HG02870 (cell line): ENCODE data around the gene RNF138.
"Not testable (repeated sequence)": the region's sequence is repeated elsewhere in the genome, so short reads cannot be mapped to it uniquely, and the experiment has no call there.

Experiments
- ATAC-seq: cut with Tn5 transposase; IDR thresholded peaks from one replicate; pipeline ENCODE4 v1.9.1; 2021; ENCODE audit warnings: mild to moderate bottlenecking, moderate library complexity; ENCODE audit not compliant: unreplicated experiment

RNF138 gene, protein sequence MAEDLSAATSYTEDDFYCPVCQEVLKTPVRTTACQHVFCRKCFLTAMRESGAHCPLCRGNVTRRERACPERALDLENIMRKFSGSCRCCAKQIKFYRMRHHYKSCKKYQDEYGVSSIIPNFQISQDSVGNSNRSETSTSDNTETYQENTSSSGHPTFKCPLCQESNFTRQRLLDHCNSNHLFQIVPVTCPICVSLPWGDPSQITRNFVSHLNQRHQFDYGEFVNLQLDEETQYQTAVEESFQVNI

GRCh38 chr18:32091724-32092421 is at the start of gene RNF138:
Gene RNF138 (plus strand): TSS chr18:32091874. CDS start chr18:32092777, 903 bp downstream.
- peak; percentile 50 for ATAC-seq

GRCh38 chr18:32042337-32042736 is 49.3 kb upstream of the RNF138 start:
- ATAC-seq = no peak

DNA sequence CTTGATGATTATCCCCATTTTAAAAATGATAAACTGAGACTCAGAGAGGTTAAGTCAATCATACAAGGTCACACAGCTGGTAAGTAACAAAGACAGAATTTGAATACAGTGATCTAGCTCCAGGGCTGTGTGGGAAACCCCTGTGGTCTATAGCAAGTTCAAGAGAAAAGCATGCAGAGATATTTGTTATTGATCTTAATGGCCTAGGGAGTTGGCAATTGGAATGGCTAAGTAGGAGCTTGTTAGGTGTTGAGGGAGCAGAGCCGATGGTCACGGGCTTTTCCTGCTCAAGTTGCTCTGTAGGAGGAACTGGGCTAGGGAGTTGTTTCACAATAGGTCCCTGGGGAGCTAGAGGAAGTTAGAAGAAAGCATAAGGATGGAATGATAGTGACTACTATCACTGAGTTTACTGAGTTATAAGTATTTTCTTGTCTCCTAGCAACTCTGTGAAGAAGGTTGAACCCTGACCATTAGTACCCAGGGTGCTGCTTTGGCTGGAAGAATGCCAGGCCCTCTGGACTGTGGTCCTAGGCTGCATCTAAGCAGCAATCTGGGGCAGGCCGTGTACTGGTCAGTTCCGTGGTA is 43.1 kb upstream of the RNF138 start:
- peak; percentile 55 for ATAC-seq

DNA sequence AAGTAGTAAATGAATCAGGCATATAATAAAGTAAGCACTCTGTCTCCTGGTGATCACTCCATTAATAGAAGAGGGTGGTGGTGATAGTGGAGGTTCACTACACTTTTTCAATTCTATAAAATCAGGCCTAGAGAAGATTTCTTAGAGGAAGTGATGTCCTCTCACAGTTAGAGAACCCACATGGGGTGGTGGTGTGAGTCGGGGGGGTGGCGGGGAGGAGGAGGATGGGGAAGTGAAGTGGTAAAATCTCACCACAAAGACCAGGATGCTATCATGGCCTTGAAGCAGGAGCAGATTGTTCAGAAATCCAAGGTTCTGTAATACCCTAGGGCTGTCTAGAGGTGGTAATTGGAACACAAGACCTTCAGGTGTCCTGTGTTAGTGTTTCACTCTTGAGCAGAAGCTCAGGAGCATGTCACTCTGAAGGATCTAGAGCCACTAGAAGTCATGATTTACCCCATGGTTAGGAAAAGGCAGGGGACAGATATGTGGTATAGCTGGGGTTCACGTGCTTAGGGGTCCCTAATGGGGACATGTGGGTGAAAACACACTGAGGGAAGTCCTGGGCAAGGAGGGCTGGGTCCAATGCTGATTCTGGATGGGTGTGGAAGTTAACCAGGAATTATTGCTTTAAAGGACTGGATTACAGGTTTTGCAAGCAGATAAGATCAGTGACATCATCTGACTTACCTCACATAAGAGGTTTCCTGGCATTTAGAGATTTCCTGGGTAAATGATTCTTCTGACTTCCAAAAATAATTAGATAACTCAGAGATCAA is 42.1 kb upstream of the RNF138 start:
- ATAC-seq = peak; percentile 47

DNA sequence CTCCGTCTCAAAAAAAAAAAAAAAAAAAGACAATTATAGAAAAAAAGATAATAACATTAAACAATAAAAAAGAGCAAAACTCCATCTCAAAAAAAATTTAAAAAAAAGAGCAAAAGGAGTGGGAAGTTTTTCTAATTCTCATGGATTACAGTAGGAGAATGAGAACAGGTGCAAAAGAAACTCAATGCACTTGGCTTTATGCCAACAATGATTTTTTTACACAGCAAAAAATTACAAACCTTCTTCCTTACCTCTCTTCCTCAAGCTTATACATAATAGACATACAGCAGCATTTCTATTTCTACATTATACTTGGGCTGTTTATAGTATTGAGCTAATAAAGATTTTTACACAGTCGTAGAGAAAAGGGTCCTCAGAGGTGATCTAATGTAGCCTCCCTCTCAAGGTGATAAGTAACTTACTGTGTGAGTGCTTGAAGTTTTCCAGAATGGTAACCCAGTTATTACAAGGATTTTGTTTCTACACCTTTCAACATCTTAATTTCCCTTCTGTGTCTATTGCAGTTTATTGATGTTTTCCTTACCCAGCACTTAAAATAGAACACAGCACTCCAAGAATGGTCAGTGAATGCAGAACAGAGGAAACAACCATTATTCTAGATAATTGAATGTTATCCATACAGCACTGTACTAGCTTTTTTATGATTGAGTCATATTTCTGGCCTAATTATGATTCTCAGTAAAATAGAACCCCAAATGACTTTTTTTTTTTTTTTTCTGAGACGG is 34.9 kb upstream of the RNF138 start:
- no peak for ATAC-seq

- no peak for ATAC-seq
These were observed 34.0 kb upstream of the RNF138 start for GRCh38 chr18:32057624-32058165.

- ATAC-seq = no peak
These were observed 31.6 kb upstream of the RNF138 start for GRCh38 chr18:32060026-32060425.

DNA sequence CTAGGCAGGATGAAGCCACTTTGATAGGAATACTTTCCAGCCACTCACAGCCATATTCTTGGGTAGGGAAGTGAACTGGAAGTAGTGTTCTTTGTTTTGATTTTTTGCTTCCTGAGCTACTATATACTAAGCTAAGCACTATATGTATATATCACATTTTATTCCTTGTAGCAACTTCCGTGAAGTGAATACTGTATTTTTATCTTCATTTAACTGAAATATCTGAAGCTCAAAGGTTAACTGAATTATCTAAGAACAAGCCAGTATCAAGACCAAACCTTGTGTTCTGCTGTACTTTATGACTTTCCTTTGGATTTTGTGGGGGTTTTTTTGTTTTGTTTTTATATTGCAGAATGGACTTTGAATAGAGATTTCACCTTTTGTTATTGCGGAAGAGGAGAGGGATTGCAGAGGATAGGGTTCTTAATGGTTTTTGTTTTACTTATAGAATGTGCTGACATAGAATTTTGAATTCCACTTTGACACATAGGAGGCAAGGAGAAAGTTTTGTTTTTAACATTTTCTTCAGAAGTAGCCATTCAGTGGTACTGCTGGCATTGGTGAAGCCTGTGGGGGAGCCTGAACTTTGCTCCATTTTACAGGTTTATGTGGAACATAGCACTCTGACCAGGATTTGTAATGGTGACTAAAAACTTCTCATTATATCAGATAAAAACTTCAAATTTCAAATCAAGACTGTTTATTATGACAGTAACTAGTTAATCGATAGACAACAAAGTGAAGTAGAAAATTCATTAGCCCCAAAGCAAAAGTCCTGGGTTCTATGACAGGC is 24.1 kb upstream of the RNF138 start:
- no peak for ATAC-seq

DNA sequence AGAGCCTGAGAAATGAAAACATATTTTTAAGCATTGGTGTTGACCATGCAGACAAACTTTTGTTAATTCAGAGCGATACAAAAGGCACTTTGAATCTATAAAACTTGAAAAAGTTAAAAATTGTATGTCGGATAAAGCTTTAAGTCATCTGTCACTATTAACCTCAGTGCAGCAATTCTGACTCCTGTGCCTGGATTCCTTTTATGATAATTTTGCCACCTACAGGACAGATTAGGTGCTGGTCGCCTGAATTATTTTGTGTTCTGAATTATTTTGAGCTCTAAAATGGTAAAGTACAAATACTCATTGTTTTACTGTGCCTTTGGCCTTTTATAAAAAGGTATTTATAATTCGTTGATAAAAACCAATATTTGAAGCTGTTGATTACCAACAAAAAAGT is 19.4 kb upstream of the RNF138 start:
- no peak for ATAC-seq

DNA sequence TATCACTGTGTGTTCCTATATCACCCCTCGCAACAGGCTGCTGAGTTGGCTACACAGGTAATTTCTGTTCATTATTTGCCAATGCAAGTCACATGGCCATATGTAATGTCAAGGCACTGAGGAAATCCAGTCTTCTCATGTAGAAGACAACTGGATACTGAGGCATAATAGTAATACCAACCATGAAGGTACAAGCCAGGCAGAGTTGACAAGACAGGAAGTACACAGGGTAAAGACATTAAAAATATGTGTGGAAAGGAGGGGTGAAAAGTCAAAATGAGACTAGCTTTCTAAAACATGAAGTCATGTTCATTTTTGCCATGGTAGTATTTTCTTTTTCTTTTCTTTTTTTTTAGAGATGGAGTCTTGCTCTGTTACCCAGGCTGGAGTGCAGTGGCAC is 17.5 kb upstream of the RNF138 start:
- no peak for ATAC-seq

DNA sequence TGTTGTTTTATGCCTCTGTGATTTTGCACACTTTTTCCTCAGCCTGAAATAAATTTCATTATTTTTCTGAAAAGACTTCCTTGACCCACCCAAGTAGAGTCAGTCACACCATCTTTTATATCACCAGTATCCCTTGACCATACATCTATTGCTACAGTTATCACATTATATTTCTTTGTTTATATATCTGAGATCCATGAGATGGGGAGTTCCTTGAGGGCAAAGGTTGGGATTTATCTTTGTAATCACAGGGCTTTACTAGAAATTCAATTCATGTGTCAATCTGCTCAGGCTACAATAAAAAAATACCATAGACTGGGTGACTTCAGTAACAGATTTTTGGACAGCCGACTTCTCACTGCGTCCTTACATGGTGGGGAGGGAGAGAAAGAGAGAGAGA is 12.8 kb upstream of the RNF138 start:
- no peak for ATAC-seq

DNA sequence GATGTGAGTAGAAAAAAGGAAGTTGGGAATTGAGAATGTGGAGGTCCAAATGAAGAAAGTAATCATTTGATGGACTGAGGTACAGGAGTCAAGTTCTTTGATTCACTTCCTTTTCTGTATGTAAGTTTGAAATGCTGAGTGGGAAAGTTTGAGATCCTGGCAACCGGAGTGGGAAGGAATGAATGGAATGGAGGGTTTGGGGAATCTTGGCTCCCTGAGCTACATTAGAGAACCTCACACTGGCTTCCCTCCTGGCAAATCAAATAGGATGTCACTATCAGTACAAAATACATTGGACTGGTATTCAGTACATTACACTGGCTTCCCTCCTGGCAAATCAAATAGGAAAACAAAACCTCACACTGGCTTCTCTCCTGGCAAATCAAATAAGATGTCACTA is 9.8 kb upstream of the RNF138 start:
- ATAC-seq = no peak

- ATAC-seq = no peak
These were observed 7.9 kb upstream of the RNF138 start for GRCh38 chr18:32083781-32084180.

DNA sequence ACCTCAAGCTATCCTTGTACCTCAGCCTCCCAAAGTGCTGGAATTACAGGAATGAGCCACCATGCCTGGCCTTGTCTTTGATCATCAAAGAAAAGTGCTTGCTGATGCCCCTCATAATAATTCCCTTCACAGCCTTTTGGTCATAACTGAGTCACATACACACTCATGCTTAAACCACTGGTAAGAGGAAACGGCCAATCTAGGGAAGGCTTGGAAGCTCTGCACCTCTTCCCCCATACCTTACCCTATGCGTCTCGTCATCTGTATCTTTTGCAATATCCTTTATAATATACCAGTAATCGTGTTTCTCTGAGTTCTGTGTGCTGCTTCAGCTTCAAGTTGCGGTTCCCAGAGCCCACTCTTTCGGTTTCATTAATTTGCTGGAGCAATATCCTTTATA is 4.8 kb upstream of the RNF138 start:
- no peak for ATAC-seq

- ATAC-seq = not testable (repeated sequence)
These were observed 843 bp upstream of the RNF138 start for GRCh38 chr18:32090831-32091230.

GRCh38 chr18:32091325-32091723 is 350 bp upstream of the RNF138 start:
- no peak for ATAC-seq

DNA sequence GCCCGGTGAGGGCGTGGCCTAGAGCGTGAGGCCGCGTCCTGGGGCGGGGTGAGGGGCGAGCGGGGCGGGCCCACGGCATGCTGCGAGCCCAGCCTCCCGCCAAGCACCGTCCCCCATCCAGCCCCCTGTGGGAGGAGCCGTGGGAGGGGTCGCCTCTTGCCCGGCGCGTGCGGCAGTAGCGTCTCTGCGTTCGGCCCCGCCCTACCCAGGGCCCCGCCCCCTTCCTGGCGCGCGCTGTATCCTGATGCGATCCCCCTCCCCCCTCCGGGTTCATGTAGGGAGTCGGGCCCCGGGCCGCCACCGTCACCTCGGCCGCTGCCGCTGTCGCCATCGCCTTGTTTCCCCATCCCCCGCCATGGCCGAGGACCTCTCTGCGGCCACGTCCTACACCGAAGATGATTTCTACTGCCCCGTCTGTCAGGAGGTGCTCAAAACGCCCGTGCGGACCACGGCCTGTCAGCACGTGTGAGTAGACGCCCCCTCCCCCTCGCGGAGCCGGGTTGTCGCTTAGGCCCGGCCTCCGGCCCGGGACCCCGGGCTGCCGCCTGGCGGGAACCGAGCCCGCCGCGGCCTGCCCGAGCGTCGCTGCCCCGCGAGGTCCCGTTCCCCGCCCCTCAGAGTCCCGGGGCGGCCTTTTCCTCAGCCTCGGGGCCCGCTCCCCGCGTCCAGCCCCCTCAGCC is 888 bp downstream of the RNF138 start:
- ATAC-seq = peak; percentile 76

DNA sequence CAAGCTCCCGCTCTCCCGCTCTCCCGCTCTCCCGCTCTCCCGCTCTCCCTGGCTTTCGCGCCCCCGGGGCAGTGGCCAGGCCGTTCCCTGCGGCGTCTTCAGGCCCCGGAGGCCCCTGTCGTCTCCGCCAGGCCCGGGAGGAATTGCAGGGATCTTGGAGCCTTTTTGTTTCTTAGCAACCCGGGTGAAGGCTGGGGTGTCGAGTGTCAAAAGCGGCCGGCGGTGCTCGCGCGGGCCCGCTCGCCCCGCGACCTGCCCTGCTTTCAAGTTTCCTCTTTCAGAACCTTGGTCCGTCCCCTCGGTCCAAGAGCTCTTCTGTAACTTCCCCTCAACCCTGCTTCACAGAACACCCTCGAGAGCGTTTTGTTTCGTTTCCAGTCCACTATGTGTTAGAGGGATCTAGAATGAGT is 1.4 kb downstream of the RNF138 start:
- ATAC-seq = peak; percentile 32

DNA sequence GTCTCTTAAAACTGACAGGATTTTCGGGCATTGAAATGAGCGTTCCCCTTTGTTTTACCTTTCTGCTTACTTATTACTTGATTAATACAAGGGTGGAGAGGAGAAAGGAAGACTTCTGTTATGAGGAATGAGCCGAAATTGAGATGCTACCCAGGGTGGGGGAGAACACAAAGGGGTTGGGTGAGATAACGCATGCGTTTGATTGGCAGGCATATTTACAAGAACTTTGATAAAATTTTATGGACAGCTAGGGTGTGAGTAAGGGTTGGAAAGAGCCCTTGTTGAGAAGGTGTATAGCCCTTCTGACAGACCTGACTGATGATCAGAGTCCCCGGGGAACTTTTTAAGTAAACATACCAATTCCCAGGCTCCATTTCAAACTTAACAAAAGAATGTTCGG is 1.8 kb downstream of the RNF138 start:
- no peak for ATAC-seq
